GM12892 (cell line): ENCODE measurements around the gene CDH13.

ENCODE experiments used
- POLR2A ChIP-seq: IDR thresholded peaks from 2 replicates; pipeline ENCODE4 v1.6.1; 2011; ENCODE audit warnings: low read depth, low read length, control low read depth
- POLR2AphosphoS5 ChIP-seq: IDR thresholded peaks from 2 replicates; pipeline ENCODE4 v1.6.1; 2011; ENCODE audit warnings: low read depth, low read length, control low read depth
- TAF1 ChIP-seq: IDR thresholded peaks from 2 replicates; pipeline ENCODE4 v1.6.1; 2011; ENCODE audit warnings: low read depth, mild to moderate bottlenecking, control low read depth, low read length, borderline replicate concordance

- TF ChIP-seq POLR2AphosphoS5 (no peak), POLR2A (no peak), TAF1 (no peak)
Measured at GRCh38 chr16:82628711-82629110, 1.9 kb downstream of the CDH13 start.
